Right lobe of liver (tissue), 6 donors: ENCODE data around the gene SLC39A11. TPM values are rescaled to one million over a fixed set of nuclear protein-coding genes. Genes with fewer than 3 reads are reported as not detected.

Experiments used
- ATAC-seq, 4 donors: fragments of 200-7000 bp; cut with Tn5 transposase; one replicate each; pipeline ENCODE4 v1.9.1; 2020; ENCODE audit warnings: mild to moderate bottlenecking in 4 of 4, moderate library complexity in 4 of 4
- DNase-seq, 3 donors: peaks; one replicate each; pipeline ENCODE4 v3.0.0-alpha.2; 2020
- H3K27ac ChIP-seq, 3 donors: fragments of 200-600 bp; one replicate each; pipeline ENCODE4 v1.8.0; 2022
- H3K27me3 ChIP-seq, 2 donors: fragments of 200-600 bp; one replicate each; pipeline ENCODE4 v1.8.0; 2022
- H3K36me3 ChIP-seq, 4 donors: fragments of 200-600 bp; sonication (generic) in 1 of 4; one replicate each; pipeline versions ENCODE4 v1.5.1 to v1.8.0; 2017 to 2022; ENCODE audit warnings: control low read depth in 1 of 4
- H3K4me1 ChIP-seq, 4 donors: fragments of 200-600 bp; sonication (generic) in 1 of 4; one replicate each; pipeline versions ENCODE4 v1.5.1 to v1.8.0; 2017 to 2022; ENCODE audit warnings: control low read depth in 1 of 4
- H3K4me3 ChIP-seq, 3 donors: fragments of 200-600 bp; one replicate each; pipeline ENCODE4 v1.8.0; 2022
- H3K9me3 ChIP-seq, 4 donors: fragments of 200-600 bp; sonication (generic) in 1 of 4; one replicate each; pipeline versions ENCODE4 v1.5.1 to v1.8.0; 2017 to 2022; ENCODE audit warnings: control low read depth in 1 of 4
- CTCF ChIP-seq, 4 donors: fragments of 200-600 bp in 3 of 4; fragments of 450-650 bp in 1 of 4; IDR thresholded peaks; one replicate each; pipeline versions ENCODE4 v1.5.1 to v1.8.0; 2016 to 2022; ENCODE audit warnings: antibody characterized with exemption in 4 of 4, mild to moderate bottlenecking in 2 of 4
- POLR2A ChIP-seq: fragments of 450-650 bp; IDR thresholded peaks from one replicate; pipeline ENCODE4 v1.6.1; 2017; ENCODE audit warnings: antibody characterized with exemption, mild to moderate bottlenecking
- WGBS: methylation state at CpG from one replicate; pipeline ENCODE4 v1.1.6; 2018; ENCODE audit warnings: low coverage, low lambda C conversion rate; ENCODE audit not compliant: insufficient coverage; ENCODE audit errors: missing lambda C conversion rate; 5-methylcytosine and 5-hydroxymethylcytosine counted together
- intact Hi-C, 2 donors: fragments of 100-400 bp; cut with DNase I; formaldehyde crosslinking; loops; one replicate each; pipeline versions ENCODE4 v1.11.2 to v1.14.1; 2022
- total RNA-seq, 6 experiments: library from RNA; depleted of rRNA in 2 of 6; stranded (reverse); fragments of >200 nt in 2 of 6; fragmentation: NEBNext Ultra II Directional in 3 of 6; extraction: Animal tissue kit (Norgen Biotek cat#: 25700) in 3 of 6; gene quantifications; one replicate each; pipeline versions ENCODE4 v1.1.0 to v1.2.4, GENCODE V29; 2016 to 2023
- donor health status: DM: no; HTN: yes; CAD: no.
- donor health status: DM: no; HTN: no; CAD: no.
- donor health status: DM: no; HTN: no; CAD: no.
- donor health status: DM: no; HTN: yes; CAD: no.
- donor health status: DM: no; HTN: yes; CAD: no.

The SLC39A11 gene
- total RNA-seq, 6 experiments from 2014 or later = 25.4 to 49.6 (median 39.3) TPM

- intact Hi-C loops = no loop called here
- Histone ChIP-seq H3K4me3 (no peak overlapping the region), H3K4me1 (no peaks in the 10 kb centered on the region), H3K36me3 (no peaks in the 10 kb centered on the region), H3K9me3 (no peaks in the 10 kb centered on the region), H3K27me3 (no peaks in the 10 kb centered on the region), H3K27ac (no peak overlapping the region)
- 90% methylated on average over 3 of the region's 3 CpGs for WGBS
- DNase-seq = no peak
- ATAC-seq = no peak
- TF ChIP-seq POLR2A (no peak), CTCF (IDR thresholded peaks at IDR 0.05) (no peak)
These were observed 280.4 kb downstream of the SLC39A11 start for GRCh38 chr17:72811976-72812687.

- intact Hi-C loops = no loop called here
- ATAC-seq = no peak
- no peaks in the 10 kb centered on the region for H3K27me3 ChIP-seq
These were observed 281.4 kb downstream of the SLC39A11 start for GRCh38 chr17:72810991-72811508.

GRCh38 chr17:72806011-72806410 is 286.5 kb downstream of the SLC39A11 start:
- no peak overlapping the region for H3K4me3 ChIP-seq
- no peaks in the 10 kb centered on the region for H3K27me3 ChIP-seq
- H3K36me3 ChIP-seq = no peaks in the 10 kb centered on the region
- 85% methylated on average over 5 of the region's 5 CpGs for WGBS
- DNase-seq = no peak
- TF ChIP-seq CTCF (IDR thresholded peaks at IDR 0.05) = no peak
- no peak for TF ChIP-seq POLR2A
- ATAC-seq = no peak
- H3K9me3 ChIP-seq = no peaks in the 10 kb centered on the region
- no peaks in the 10 kb centered on the region for H3K4me1 ChIP-seq
- no peak overlapping the region for H3K27ac ChIP-seq
- intact Hi-C loops = no loop called here

More at GRCh38 chr17:72810991-72811508, 281.4 kb downstream of the SLC39A11 start:
- Histone ChIP-seq H3K27ac (no peak overlapping the region), H3K36me3 (no peaks in the 10 kb centered on the region), H3K4me3 (no peak overlapping the region), H3K9me3 (no peaks in the 10 kb centered on the region), H3K4me1 (no peaks in the 10 kb centered on the region)
- 100% methylated on average over 1 of the region's 1 CpG for WGBS
- DNase-seq = no peak
- no peak for TF ChIP-seq POLR2A
- no peak for TF ChIP-seq CTCF (IDR thresholded peaks at IDR 0.05)

- H3K27me3 ChIP-seq = no peaks in the 10 kb centered on the region
- intact Hi-C loops = no loop called here
- H3K9me3 ChIP-seq = no peaks in the 10 kb centered on the region
- ATAC-seq (no peak), DNase-seq (no peak)
- WGBS = 96% methylated on average over 3 of the region's 9 CpGs
- no peak overlapping the region for H3K27ac ChIP-seq
- H3K4me1 ChIP-seq = no peaks in the 10 kb centered on the region
- H3K36me3 ChIP-seq = no peaks in the 10 kb centered on the region
- H3K4me3 ChIP-seq = no peak overlapping the region
- TF ChIP-seq POLR2A = no peak
- TF ChIP-seq CTCF (IDR thresholded peaks at IDR 0.05) = no peak
These were observed 287.4 kb downstream of the SLC39A11 start for GRCh38 chr17:72804949-72805707.
